ENCODE results near the gene RNU5D-1.
"Not testable (repeated sequence)": the region's sequence is repeated elsewhere in the genome, so short reads cannot be mapped to it uniquely, and the experiment has no call there.

Gene RNU5D-1
- 0.92 to 16.4 (median 4.9) reads per million in 3 experiments for total RNA-seq

GRCh38 chr1:44730741-44731512, at the start of gene RNU5D-1:
Gene RNU5D-1, minus strand, starts transcription at chr1:44731170.
- DNase-seq, result peak; percentile 91

- DNase-seq, result no peak
Measured at GRCh38 chr1:44780583-44781121, 49.7 kb upstream of the RNU5D-1 start.

- no peak for DNase-seq
Measured at GRCh38 chr1:44778705-44779576, 48.0 kb upstream of the RNU5D-1 start.

- DNase-seq, result no peak
Measured at GRCh38 chr1:44777969-44778635, 47.1 kb upstream of the RNU5D-1 start.

- no peak for DNase-seq
Measured at GRCh38 chr1:44777547-44777946, 46.6 kb upstream of the RNU5D-1 start.

- no peak for DNase-seq
Measured at GRCh38 chr1:44776730-44777068, 45.7 kb upstream of the RNU5D-1 start.

- DNase-seq, result no peak
Measured at GRCh38 chr1:44775930-44776729, 45.2 kb upstream of the RNU5D-1 start.

- DNase-seq, result peak; percentile 88
Measured at GRCh38 chr1:44775078-44775929, 44.3 kb upstream of the RNU5D-1 start, which contains the start of gene RPS8. Gene RPS8, plus strand, starts transcription at chr1:44775540. Its CDS starts 57 bp downstream, at chr1:44775597.

GRCh38 chr1:44766421-44766820, 35.5 kb upstream of the RNU5D-1 start:
- DNase-seq, result not testable (repeated sequence)

- no peak for DNase-seq
Measured at GRCh38 chr1:44760876-44761275, 29.9 kb upstream of the RNU5D-1 start.

GRCh38 chr1:44759077-44759476, 28.1 kb upstream of the RNU5D-1 start:
- no peak for DNase-seq

GRCh38 chr1:44757420-44757819, 26.4 kb upstream of the RNU5D-1 start:
- no peak for DNase-seq

- no peak for DNase-seq
Measured at GRCh38 chr1:44747878-44748277, 16.9 kb upstream of the RNU5D-1 start.

- DNase-seq, result no peak
Measured at GRCh38 chr1:44743211-44743610, 12.2 kb upstream of the RNU5D-1 start.

GRCh38 chr1:44740179-44740617, 9.2 kb upstream of the RNU5D-1 start:
- DNase-seq, result no peak

- peak; percentile 94 for DNase-seq
Measured at GRCh38 chr1:44739307-44740178, 8.6 kb upstream of the RNU5D-1 start, which contains the start of gene KIF2C. Gene KIF2C, plus strand, starts transcription at chr1:44739837. Its CDS starts 96 bp downstream, at chr1:44739933.

- DNase-seq, result not testable (repeated sequence)
Measured at GRCh38 chr1:44738953-44739306, 8.0 kb upstream of the RNU5D-1 start.

GRCh38 chr1:44735992-44736391, 5.0 kb upstream of the RNU5D-1 start:
- no peak for DNase-seq

GRCh38 chr1:44733784-44734183, 2.8 kb upstream of the RNU5D-1 start:
- no peak for DNase-seq

- no peak for DNase-seq
Measured at GRCh38 chr1:44733365-44733764, 2.4 kb upstream of the RNU5D-1 start.

Measured in central memory CD4-positive, alpha-beta T cell (primary cell).